Thyroid gland (tissue), 4 donors: Measurements from ENCODE around the gene ZBTB34.

Experiments
- POLR2A ChIP-seq, 2 donors: fragments of 450-650 bp; IDR thresholded peaks; one replicate each; pipeline ENCODE4 v1.6.1; 2017; ENCODE audit warnings: antibody characterized with exemption in 2 of 2, mild to moderate bottlenecking in 2 of 2, moderate library complexity in 1 of 2
- TF ChIP-seq, protein P1 (sequence below), 6 experiments: fragments of 200-600 bp in 3 of 6; fragments of 450-650 bp in 3 of 6; sonication (generic) in 3 of 6; IDR thresholded peaks; one replicate each; pipeline ENCODE4 v1.5.1; 2016 to 2019; ENCODE audit warnings: antibody characterized with exemption in 6 of 6, mild to moderate bottlenecking in 2 of 6, inconsistent platforms in 1 of 6, moderate library complexity in 1 of 6

DNA sequence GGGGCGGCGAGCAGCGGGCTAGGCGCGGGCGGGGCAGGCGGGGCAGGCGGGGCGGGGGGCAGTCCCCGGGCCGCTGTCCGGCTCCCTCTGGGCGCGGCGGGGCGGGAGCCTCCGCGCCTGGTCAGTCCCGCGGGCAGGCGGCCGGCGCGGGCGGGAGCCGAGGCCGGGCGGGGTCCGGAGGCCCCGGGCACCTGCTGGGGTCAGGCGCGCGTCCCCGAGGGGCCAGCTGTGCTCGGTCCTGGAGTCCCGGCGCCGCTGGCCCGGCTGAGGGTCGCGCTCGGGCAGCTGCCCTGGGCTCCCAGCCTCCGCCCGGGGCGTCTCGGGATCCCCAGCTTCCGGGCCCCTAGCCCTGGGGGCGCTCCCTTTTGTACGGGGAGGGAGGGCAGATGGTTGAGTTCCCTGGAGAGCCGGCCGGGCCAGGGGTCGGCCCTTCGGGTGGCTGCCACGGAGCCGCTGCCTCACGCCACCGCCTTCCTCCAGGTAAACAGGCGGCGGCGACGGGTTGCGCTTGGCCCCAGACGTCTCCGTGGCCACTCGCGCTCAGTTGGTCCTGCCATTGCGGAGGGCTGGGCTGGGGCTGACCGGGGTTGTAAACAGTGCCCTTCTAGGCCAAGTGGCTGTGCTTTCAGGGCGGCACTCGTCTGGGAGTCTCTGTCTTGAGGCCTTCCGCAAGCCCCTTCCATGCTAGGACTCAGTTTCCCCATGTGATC, 473 bp downstream of the ZBTB34 start:
- no peak for TF ChIP-seq POLR2A (IDR thresholded peaks at IDR 0.05)
- TF ChIP-seq, protein P1, sequence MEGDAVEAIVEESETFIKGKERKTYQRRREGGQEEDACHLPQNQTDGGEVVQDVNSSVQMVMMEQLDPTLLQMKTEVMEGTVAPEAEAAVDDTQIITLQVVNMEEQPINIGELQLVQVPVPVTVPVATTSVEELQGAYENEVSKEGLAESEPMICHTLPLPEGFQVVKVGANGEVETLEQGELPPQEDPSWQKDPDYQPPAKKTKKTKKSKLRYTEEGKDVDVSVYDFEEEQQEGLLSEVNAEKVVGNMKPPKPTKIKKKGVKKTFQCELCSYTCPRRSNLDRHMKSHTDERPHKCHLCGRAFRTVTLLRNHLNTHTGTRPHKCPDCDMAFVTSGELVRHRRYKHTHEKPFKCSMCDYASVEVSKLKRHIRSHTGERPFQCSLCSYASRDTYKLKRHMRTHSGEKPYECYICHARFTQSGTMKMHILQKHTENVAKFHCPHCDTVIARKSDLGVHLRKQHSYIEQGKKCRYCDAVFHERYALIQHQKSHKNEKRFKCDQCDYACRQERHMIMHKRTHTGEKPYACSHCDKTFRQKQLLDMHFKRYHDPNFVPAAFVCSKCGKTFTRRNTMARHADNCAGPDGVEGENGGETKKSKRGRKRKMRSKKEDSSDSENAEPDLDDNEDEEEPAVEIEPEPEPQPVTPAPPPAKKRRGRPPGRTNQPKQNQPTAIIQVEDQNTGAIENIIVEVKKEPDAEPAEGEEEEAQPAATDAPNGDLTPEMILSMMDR (IDR thresholded peaks at IDR 0.05): no peak
